Measurements from ENCODE around the gene SGPL1. TPM values are rescaled to one million over a fixed set of nuclear protein-coding genes. Genes with fewer than 3 reads are reported as not detected.

The SGPL1 gene
- total and polyA plus RNA-seq, 2 of the 8 experiments (the other 6 are each of a cell fraction or from before 2014, with no cell fraction given): 20.5 to 51.6 TPM

GRCh38 chr10:70805619-70806215, 10.0 kb upstream of the SGPL1 start:
- Histone ChIP-seq H3K4me2 (ENCODE audit: insufficient read depth in 1 of 2, low read depth in 2 of 2, low read length in 2 of 2) (no peak overlapping the region), H3K18ac (ENCODE audit: extremely low read depth, low read length) (no peak overlapping the region), H4K91ac (replicated peaks; ENCODE audit: insufficient read length, low read length) (no peak overlapping the region), H2BK15ac (ENCODE audit: low read length) (no peak overlapping the region), H3K23me2 (ENCODE audit: low read depth, low read length) (no peaks in the 10 kb centered on the region; the same call in 1 of the 2 replicates), H3K4ac (replicated peaks; ENCODE audit: insufficient read length, low read depth, low read length) (no peak overlapping the region), H2BK5ac (ENCODE audit: low read depth, low read length) (no peak overlapping the region), H4K8ac (ENCODE audit: extremely low read depth, insufficient read depth, low read length) (no peak overlapping the region), H3K79me1 (ENCODE audit: low read depth, low read length) (no peaks in the 10 kb centered on the region), H3K27ac (ENCODE audit: low read depth, low read length) (no peak overlapping the region), H3K14ac (ENCODE audit: insufficient read length) (no peak overlapping the region), H4K5ac (ENCODE audit: insufficient read length, low read depth, low read length) (no peak overlapping the region), H2BK20ac (ENCODE audit: low read length) (no peak overlapping the region), H3K4me3 (ENCODE audit: extremely low read depth in 1 of 4, insufficient read depth in 2 of 4, low read depth in 3 of 4, low read length in 4 of 4) (no peak overlapping the region), H2BK120ac (replicated peaks; ENCODE audit: low read depth, low read length) (no peak overlapping the region), H3K56ac (replicated peaks; ENCODE audit: insufficient read length, low read depth, low read length) (no peak overlapping the region), H3K27me3 (replicated peaks in 1 of 4; ENCODE audit: control insufficient read depth in 3 of 4, extremely low read depth in 1 of 4, insufficient read depth in 3 of 4, low read length in 3 of 4) (no peaks in the 10 kb centered on the region; a peak in 1 of 7 replicates), H2AK5ac (ENCODE audit: low read depth, low read length) (no peak overlapping the region), H3K9me3 (ENCODE audit: insufficient read depth in 2 of 2, low read depth in 1 of 2, low read length in 1 of 2) (no peaks in the 10 kb centered on the region), H2BK12ac (ENCODE audit: low read depth, low read length) (no peak overlapping the region), H2AFZ (ENCODE audit: low read length) (no peak overlapping the region), H3K79me2 (ENCODE audit: control insufficient read depth in 1 of 2, insufficient read depth in 2 of 2, low read length in 2 of 2) (no peaks in the 10 kb centered on the region), H3K4me1 (replicated peaks in 1 of 4; ENCODE audit: control insufficient read depth in 3 of 4, insufficient read depth in 4 of 4, low read length in 3 of 4) (peaks cover 0 to 5% (median under 1%) of the 10 kb centered on the region in 4 experiments; a peak in 3 of 7 replicates), H3K23ac (ENCODE audit: insufficient read length) (no peak overlapping the region), H3K36me3 (ENCODE audit: control insufficient read depth in 2 of 4, insufficient read depth in 4 of 4, low read length in 3 of 4) (no peaks in the 10 kb centered on the region), H3K9ac (replicated peaks in 1 of 4; ENCODE audit: extremely low read depth in 1 of 4, low read depth in 3 of 4, low read length in 3 of 4) (no peak overlapping the region), H4K20me1 (replicated peaks in 1 of 2; ENCODE audit: control insufficient read depth in 1 of 2, insufficient read depth in 2 of 2, low read length in 2 of 2) (no peaks in the 10 kb centered on the region)
- DNase-seq (ENCODE audit: low read depth in 1 of 2, low spot score in 2 of 2) (no peak), FAIRE-seq (no peak)
- 95% methylated on average over 3 of the region's 3 CpGs; no CpG with 5 or more reads in 1 of the 2 experiments for WGBS, 2 experiments (ENCODE audit: extremely low coverage in 1 of 2, insufficient coverage in 1 of 2, insufficient read length in 1 of 2, insufficient replicate concordance in 2 of 2, low coverage in 1 of 2, low lambda C conversion rate in 2 of 2, missing lambda C conversion rate in 1 of 2)
- CTCF ChIA-PET (ENCODE audit: partially characterized antibody): interaction anchor here (0.7 to 1.8 kb wide), 3 partner anchors 9 to 1255 kb away, joined by 3 to 6 read pairs (median 4); partner anchors contain the start of gene SGPL1
- POLR2A ChIA-PET (ENCODE audit: partially characterized antibody): no interaction called here
- no peak for TF ChIP-seq SUZ12 (IDR thresholded peaks at IDR 0.05; ENCODE audit: low read length)
- no peak for TF ChIP-seq PHF8 (conservative IDR thresholded peaks at IDR 0.05; ENCODE audit: low read depth, low read length)
- TF ChIP-seq JUND (IDR thresholded peaks at IDR 0.05; ENCODE audit: low read length): no peak
- TF ChIP-seq POLR2A (IDR thresholded peaks at IDR 0.05; ENCODE audit: control extremely low read depth in 1 of 2, low read depth in 2 of 2, low read length in 2 of 2): no peak
- TF ChIP-seq GTF2F1 (IDR thresholded peaks at IDR 0.05; ENCODE audit: borderline replicate concordance, low read depth, low read length): no peak
- no peak for TF ChIP-seq EGR1 (IDR thresholded peaks at IDR 0.05; ENCODE audit: borderline replicate concordance, low read depth, low read length)
- no peak for TF ChIP-seq TAF1 (IDR thresholded peaks at IDR 0.05; ENCODE audit: low read depth, low read length)
- no peak for TF ChIP-seq SRF (IDR thresholded peaks at IDR 0.05; ENCODE audit: low read depth, low read length)
- no peak for TF ChIP-seq ZNF274 (IDR thresholded peaks at IDR 0.05; ENCODE audit: borderline replicate concordance, extremely low read depth, low read length)
- no peak for TF ChIP-seq RAD21 (IDR thresholded peaks at IDR 0.05 in 1 of 2, conservative IDR thresholded peaks at IDR 0.05 in 1 of 2; ENCODE audit: low read depth in 2 of 2, low read length in 2 of 2)
- TF ChIP-seq NRF1 (IDR thresholded peaks at IDR 0.05; ENCODE audit: low read depth, low read length): no peak
- no peak for TF ChIP-seq SP4 (IDR thresholded peaks at IDR 0.05; ENCODE audit: low read length)
